ENCODE results near the gene CELF4.

CELF4 gene

GRCh38 chr18:37565101-37565976 lies at the start of gene CELF4:
TSS of gene CELF4 (minus strand) at chr18:37565798.
- peaks cover 42% of the 10 kb centered on the region for H3K27me3 ChIP-seq (replicated peaks)

GRCh38 chr18:37613253-37613565 lies 47.6 kb upstream of the CELF4 start:
- Histone ChIP-seq H3K27ac (no peak overlapping the region), H3K4me3 (ENCODE audit: low read depth, low read length) (no peak overlapping the region), H3K36me3 (replicated peaks) (no peaks in the 10 kb centered on the region), H3K27me3 (replicated peaks) (no peaks in the 10 kb centered on the region)
- no peak for TF ChIP-seq CTCF (IDR thresholded peaks at IDR 0.05; ENCODE audit: low read depth, low read length, missing control alignments)
- no peak for DNase-seq
- in situ Hi-C loops (cut with HindIII; ENCODE audit: low pct_ligation_motif_present, low sequenced_read_pairs) = no loop called here

More at GRCh38 chr18:37565101-37565976, at the start of gene CELF4:
- Histone ChIP-seq H3K4me3 (ENCODE audit: low read depth, low read length) (peak within 1 kb of the TSS; percentile 37), H3K36me3 (replicated peaks) (no peaks in the 10 kb centered on the region), H3K27ac (no peak within 1 kb of the TSS)
- no peak for DNase-seq
- in situ Hi-C loops (cut with HindIII; ENCODE audit: low pct_ligation_motif_present, low sequenced_read_pairs) = no loop called here
- TF ChIP-seq CTCF (IDR thresholded peaks at IDR 0.05; ENCODE audit: low read depth, low read length, missing control alignments) = no peak

- no peak for TF ChIP-seq CTCF (IDR thresholded peaks at IDR 0.05; ENCODE audit: low read depth, low read length, missing control alignments)
- Histone ChIP-seq H3K27ac (no peak overlapping the region), H3K27me3 (replicated peaks) (no peaks in the 10 kb centered on the region), H3K4me3 (ENCODE audit: low read depth, low read length) (no peak overlapping the region), H3K36me3 (replicated peaks) (no peaks in the 10 kb centered on the region)
- DNase-seq = no peak
- in situ Hi-C loops (cut with HindIII; ENCODE audit: low pct_ligation_motif_present, low sequenced_read_pairs) = no loop called here
Observed at GRCh38 chr18:37612524-37613252, 47.1 kb upstream of the CELF4 start.

GRCh38 chr18:37611614-37612279 lies 46.1 kb upstream of the CELF4 start:
- in situ Hi-C loops (cut with HindIII; ENCODE audit: low pct_ligation_motif_present, low sequenced_read_pairs) = no loop called here
- Histone ChIP-seq H3K4me3 (ENCODE audit: low read depth, low read length) (no peak overlapping the region), H3K27ac (no peak overlapping the region), H3K36me3 (replicated peaks) (no peaks in the 10 kb centered on the region), H3K27me3 (replicated peaks) (no peaks in the 10 kb centered on the region)
- no peak for TF ChIP-seq CTCF (IDR thresholded peaks at IDR 0.05; ENCODE audit: low read depth, low read length, missing control alignments)
- DNase-seq = no peak

- in situ Hi-C loops (cut with HindIII; ENCODE audit: low pct_ligation_motif_present, low sequenced_read_pairs) = no loop called here
- no peaks in the 10 kb centered on the region for H3K36me3 ChIP-seq (replicated peaks)
- no peaks in the 10 kb centered on the region for H3K27me3 ChIP-seq (replicated peaks)
- no peak overlapping the region for H3K4me3 ChIP-seq (ENCODE audit: low read depth, low read length)
- no peak overlapping the region for H3K27ac ChIP-seq
- TF ChIP-seq CTCF (IDR thresholded peaks at IDR 0.05; ENCODE audit: low read depth, low read length, missing control alignments) = no peak
- DNase-seq = no peak
Observed at GRCh38 chr18:37608876-37609275, 43.3 kb upstream of the CELF4 start.
